Astrocyte (in vitro differentiated cells and primary cell): ENCODE results near the gene MPST. TPM values are rescaled to one million over a fixed set of nuclear protein-coding genes. Genes with fewer than 3 reads are reported as not detected.

Source experiments
- DNase-seq: peaks from one replicate; pipeline ENCODE4 v3.0.0-alpha.2; 2010; ENCODE audit warnings: low read depth
- FAIRE-seq: peaks from 2 replicates; lab custom pipeline; 2011; peaks lifted over from hg19 to GRCh38; lab: Jason Lieb, UNC
- H2AFZ ChIP-seq: 2 replicates; pipeline ENCODE4 v1.6.0; 2012; ENCODE audit warnings: low read depth, low read length, inconsistent platforms
- H3K27ac ChIP-seq: 2 replicates; pipeline ENCODE4 v1.5.1; 2011; ENCODE audit warnings: low read depth, low read length, inconsistent platforms
- H3K27me3 ChIP-seq: 2 replicates; pipeline ENCODE4 v1.6.0; 2011; ENCODE audit warnings: low read length, inconsistent platforms; ENCODE audit not compliant: insufficient read depth
- H3K36me3 ChIP-seq: 2 replicates; pipeline ENCODE4 v1.5.1; 2011; ENCODE audit warnings: low read length, inconsistent platforms; ENCODE audit not compliant: insufficient read depth
- H3K4me1 ChIP-seq: 2 replicates; pipeline ENCODE4 v1.5.1; 2011; ENCODE audit warnings: low read length, inconsistent platforms; ENCODE audit not compliant: insufficient read depth
- H3K4me2 ChIP-seq: 2 replicates; pipeline ENCODE4 v1.6.0; 2012; ENCODE audit warnings: low read length, inconsistent platforms
- H3K4me3 ChIP-seq: 2 replicates; pipeline ENCODE4 v1.5.1; 2011; ENCODE audit warnings: low read depth, mild to moderate bottlenecking, low read length, inconsistent platforms; ENCODE audit not compliant: insufficient read depth
- H3K79me2 ChIP-seq: 2 replicates; pipeline ENCODE4 v1.6.0; 2012; ENCODE audit warnings: mild to moderate bottlenecking, low read length, inconsistent platforms; ENCODE audit not compliant: insufficient read depth
- H3K9ac ChIP-seq: 2 replicates; pipeline ENCODE4 v1.6.0; 2012; ENCODE audit warnings: mild to moderate bottlenecking, low read length, inconsistent platforms
- H3K9me3 ChIP-seq: 2 replicates; pipeline ENCODE4 v1.5.1; 2012; ENCODE audit warnings: low read depth, mild to moderate bottlenecking, low read length, inconsistent platforms; ENCODE audit not compliant: insufficient read depth
- H4K20me1 ChIP-seq: 2 replicates; pipeline ENCODE4 v1.6.0; 2012; ENCODE audit warnings: low read length, inconsistent platforms; ENCODE audit not compliant: insufficient read depth
- H3K27ac Mint-ChIP-seq: one replicate; pipeline ENCODE4 v1.8.0; 2021; ENCODE audit warnings: mild to moderate bottlenecking, mixed read lengths; ENCODE audit not compliant: unreplicated experiment
- H3K27me3 Mint-ChIP-seq: one replicate; pipeline ENCODE4 v1.8.0; 2021; ENCODE audit warnings: low read depth, mixed read lengths; ENCODE audit not compliant: unreplicated experiment
- H3K36me3 Mint-ChIP-seq: one replicate; pipeline ENCODE4 v1.8.0; 2021; ENCODE audit warnings: low read depth, mixed read lengths; ENCODE audit not compliant: unreplicated experiment
- H3K4me1 Mint-ChIP-seq: one replicate; pipeline ENCODE4 v1.8.0; 2021; ENCODE audit warnings: low read depth, mixed read lengths; ENCODE audit not compliant: unreplicated experiment
- H3K4me3 Mint-ChIP-seq: one replicate; pipeline ENCODE4 v1.8.0; 2021; ENCODE audit warnings: mild to moderate bottlenecking, moderate library complexity, mixed read lengths; ENCODE audit not compliant: unreplicated experiment
- H3K9me3 Mint-ChIP-seq: one replicate; pipeline ENCODE4 v1.8.0; 2021; ENCODE audit warnings: mild to moderate bottlenecking, mixed read lengths; ENCODE audit not compliant: unreplicated experiment
- EZH2 ChIP-seq: IDR thresholded peaks from 2 replicates; pipeline ENCODE4 v1.6.1; 2012; ENCODE audit warnings: mild to moderate bottlenecking, low read length, inconsistent platforms; ENCODE audit not compliant: insufficient read depth
- total RNA-seq: library from RNA; stranded (reverse); gene quantifications from 2 replicates; pipeline ENCODE4 v1.2.1, GENCODE V29; 2021
- TF ChIP-seq, protein P1 (sequence below): IDR thresholded peaks from 2 replicates; pipeline ENCODE4 v1.5.1; 2011; ENCODE audit warnings: low read depth, mild to moderate bottlenecking, inconsistent platforms, low read length, moderate library complexity; ENCODE audit not compliant: insufficient read depth

MPST gene
- total RNA-seq, 1 donor from 2014 or later, result 67.8 TPM

- Mint-ChIP-seq H3K4me3 (no peak overlapping the region), H3K9me3 (no peaks in the 10 kb centered on the region), H3K27me3 (peaks cover 26% of the 10 kb centered on the region), H3K27ac (no peak overlapping the region), H3K4me1 (peaks cover 2% of the 10 kb centered on the region), H3K36me3 (peaks cover 5% of the 10 kb centered on the region)
- TF ChIP-seq, protein P1, sequence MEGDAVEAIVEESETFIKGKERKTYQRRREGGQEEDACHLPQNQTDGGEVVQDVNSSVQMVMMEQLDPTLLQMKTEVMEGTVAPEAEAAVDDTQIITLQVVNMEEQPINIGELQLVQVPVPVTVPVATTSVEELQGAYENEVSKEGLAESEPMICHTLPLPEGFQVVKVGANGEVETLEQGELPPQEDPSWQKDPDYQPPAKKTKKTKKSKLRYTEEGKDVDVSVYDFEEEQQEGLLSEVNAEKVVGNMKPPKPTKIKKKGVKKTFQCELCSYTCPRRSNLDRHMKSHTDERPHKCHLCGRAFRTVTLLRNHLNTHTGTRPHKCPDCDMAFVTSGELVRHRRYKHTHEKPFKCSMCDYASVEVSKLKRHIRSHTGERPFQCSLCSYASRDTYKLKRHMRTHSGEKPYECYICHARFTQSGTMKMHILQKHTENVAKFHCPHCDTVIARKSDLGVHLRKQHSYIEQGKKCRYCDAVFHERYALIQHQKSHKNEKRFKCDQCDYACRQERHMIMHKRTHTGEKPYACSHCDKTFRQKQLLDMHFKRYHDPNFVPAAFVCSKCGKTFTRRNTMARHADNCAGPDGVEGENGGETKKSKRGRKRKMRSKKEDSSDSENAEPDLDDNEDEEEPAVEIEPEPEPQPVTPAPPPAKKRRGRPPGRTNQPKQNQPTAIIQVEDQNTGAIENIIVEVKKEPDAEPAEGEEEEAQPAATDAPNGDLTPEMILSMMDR, result no peak
- TF ChIP-seq EZH2, result no peak
- Histone ChIP-seq H3K4me3 (no peak overlapping the region), H3K79me2 (no peaks in the 10 kb centered on the region), H2AFZ (no peak overlapping the region), H3K4me1 (no peaks in the 10 kb centered on the region), H3K27ac (no peak overlapping the region), H3K27me3 (peaks cover under 1% of the 10 kb centered on the region), H3K4me2 (no peak overlapping the region), H3K9me3 (no peaks in the 10 kb centered on the region), H3K36me3 (no peaks in the 10 kb centered on the region), H3K9ac (no peak overlapping the region), H4K20me1 (no peaks in the 10 kb centered on the region)
- DNase-seq (no peak), FAIRE-seq (no peak)
These were observed 43.3 kb downstream of the MPST start for GRCh38 chr22:37062702-37063381.

- Histone ChIP-seq H4K20me1 (no peaks in the 10 kb centered on the region), H3K4me2 (no peak overlapping the region), H3K27ac (no peak overlapping the region), H3K36me3 (no peaks in the 10 kb centered on the region), H3K27me3 (peaks cover 10% of the 10 kb centered on the region), H3K4me3 (no peak overlapping the region), H3K4me1 (no peaks in the 10 kb centered on the region), H2AFZ (no peak overlapping the region), H3K9ac (no peak overlapping the region), H3K9me3 (no peaks in the 10 kb centered on the region), H3K79me2 (no peaks in the 10 kb centered on the region)
- Mint-ChIP-seq H3K36me3 (peaks cover 3% of the 10 kb centered on the region), H3K27me3 (peaks cover 33% of the 10 kb centered on the region), H3K4me1 (peaks cover 2% of the 10 kb centered on the region), H3K9me3 (no peaks in the 10 kb centered on the region), H3K27ac (no peak overlapping the region), H3K4me3 (no peak overlapping the region)
- DNase-seq (no peak), FAIRE-seq (no peak)
- TF ChIP-seq, protein P1, result no peak
- TF ChIP-seq EZH2, result no peak
These were observed 44.2 kb downstream of the MPST start for GRCh38 chr22:37063431-37064420.
